K562 treated with DMSO at 1 percent for 48 hours (cell line): Measurements from ENCODE around the gene CLDN8. TPM values are rescaled to one million over a fixed set of nuclear protein-coding genes. Genes with fewer than 3 reads are reported as not detected.

Experiments used
- total RNA-seq: library from RNA; unstranded; fragments of 300-600 nt; gene quantifications from 2 replicates; pipeline ENCODE4 v1.2.3, GENCODE V29; 2022; ENCODE audit warnings: low replicate concordance; ENCODE audit errors: extremely low read depth

CLDN8 gene
- not detected in 2 replicates for total RNA-seq

GRCh38 chr21:30216041-30216723, at the start of gene CLDN8:
CLDN8 (minus strand) TSS chr21:30216097; CDS start chr21:30215925, 172 bp downstream.

GRCh38 chr21:30166705-30167104, 49.2 kb downstream of the CLDN8 start, which contains the start of gene CLDN17:
CLDN17 (minus strand) TSS chr21:30166805; CDS start chr21:30166617, 188 bp downstream.

Other genes with a start within 250 kb of the CLDN8 start
- gene CLDN17, start 49.3 kb downstream of the CLDN8 start, total RNA-seq, result not detected in 2 replicates
- not detected in 2 replicates for gene KRTAP24-1, start 66.9 kb upstream of the CLDN8 start, total RNA-seq
- not detected in 2 replicates for gene KRTAP25-1, start 73.4 kb upstream of the CLDN8 start, total RNA-seq
- gene KRTAP26-1, start 104.2 kb upstream of the CLDN8 start, total RNA-seq, result not detected in 2 replicates
- not detected in 2 replicates for gene KRTAP27-1, start 121.6 kb upstream of the CLDN8 start, total RNA-seq
- gene KRTAP23-1, start 132.5 kb upstream of the CLDN8 start, total RNA-seq, result not detected in 2 replicates
- not detected in 2 replicates for gene KRTAP13-2, start 156.2 kb upstream of the CLDN8 start, total RNA-seq
- gene KRTAP13-1, start 179.9 kb upstream of the CLDN8 start, total RNA-seq, result not detected in 2 replicates
- gene KRTAP13-3, start 209.8 kb upstream of the CLDN8 start, total RNA-seq, result not detected in 2 replicates
- not detected in 2 replicates for gene KRTAP13-4, start 214.1 kb upstream of the CLDN8 start, total RNA-seq
- not detected in 2 replicates for gene KRTAP15-1, start 224.2 kb upstream of the CLDN8 start, total RNA-seq